Nephron progenitor cell (in vitro differentiated cells): ENCODE data around the gene BDH1.
"Not testable (repeated sequence)": the region's sequence is repeated elsewhere in the genome, so short reads cannot be mapped to it uniquely, and the experiment has no call there.

ENCODE experiments used
- DNase-seq: peaks from one replicate; pipeline ENCODE4 v3.0.0; 2021
- H3K27ac Mint-ChIP-seq: 2 replicates; pipeline ENCODE4 v1.8.0; 2021; ENCODE audit warnings: mild to moderate bottlenecking, moderate library complexity, mixed read lengths
- H3K27me3 Mint-ChIP-seq: 2 replicates; pipeline ENCODE4 v1.8.0; 2021; ENCODE audit warnings: mild to moderate bottlenecking, low read depth, mixed read lengths; ENCODE audit not compliant: poor library complexity
- H3K36me3 Mint-ChIP-seq: 2 replicates; pipeline ENCODE4 v1.8.0; 2021; ENCODE audit warnings: low read depth, mixed read lengths
- H3K4me1 Mint-ChIP-seq: 2 replicates; pipeline ENCODE4 v1.8.0; 2021; ENCODE audit warnings: mixed read lengths
- H3K4me3 Mint-ChIP-seq: 2 replicates; pipeline ENCODE4 v1.8.0; 2021; ENCODE audit warnings: mild to moderate bottlenecking, moderate library complexity, mixed read lengths
- H3K9me3 Mint-ChIP-seq: 2 replicates; pipeline ENCODE4 v1.8.0; 2021; ENCODE audit warnings: mild to moderate bottlenecking, moderate library complexity, mixed read lengths
- CTCF ChIP-seq: fragments of 200-600 bp; sonication (generic); IDR thresholded peaks from 2 replicates; pipeline ENCODE4 v1.5.0; 2021; ENCODE audit warnings: antibody characterized with exemption

BDH1 gene

GRCh38 chr3:197555281-197556261 lies at the start of gene BDH1:
Gene BDH1, minus strand, starts transcription at chr3:197555968. Its CDS starts 9,525 bp downstream, at chr3:197546443.
- DNase-seq = peak; percentile 66
- peaks cover 64% of the 10 kb centered on the region for H3K4me1 Mint-ChIP-seq

GRCh38 chr3:197603317-197603933 lies 47.7 kb upstream of the BDH1 start:
- peaks cover 28% of the 10 kb centered on the region for H3K4me1 Mint-ChIP-seq
- H3K9me3 Mint-ChIP-seq = peaks cover 27% of the 10 kb centered on the region
- no peak overlapping the region for H3K4me3 Mint-ChIP-seq
- DNase-seq = no peak
- H3K36me3 Mint-ChIP-seq = peaks cover 66% of the 10 kb centered on the region
- H3K27ac Mint-ChIP-seq = peak overlapping the region; percentile 80
- no peak for TF ChIP-seq CTCF
- no peaks in the 10 kb centered on the region for H3K27me3 Mint-ChIP-seq

More at GRCh38 chr3:197555281-197556261, at the start of gene BDH1:
- Mint-ChIP-seq H3K4me3 (peak within 1 kb of the TSS; percentile 83), H3K9me3 (peaks cover 12% of the 10 kb centered on the region), H3K27me3 (peaks cover 31% of the 10 kb centered on the region), H3K36me3 (peaks cover 16% of the 10 kb centered on the region), H3K27ac (peak within 1 kb of the TSS; percentile 34)
- no peak for TF ChIP-seq CTCF

GRCh38 chr3:197602351-197602750 lies 46.6 kb upstream of the BDH1 start:
- H3K27ac Mint-ChIP-seq, H3K4me3 Mint-ChIP-seq, DNase-seq, H3K27me3 Mint-ChIP-seq: not testable (repeated sequence)
- Mint-ChIP-seq H3K4me1 (peaks cover 30% of the 10 kb centered on the region), H3K9me3 (peaks cover 27% of the 10 kb centered on the region), H3K36me3 (peaks cover 56% of the 10 kb centered on the region)

- H3K9me3 Mint-ChIP-seq = peaks cover 27% of the 10 kb centered on the region
- not testable (repeated sequence) for H3K27me3 Mint-ChIP-seq, DNase-seq, H3K4me3 Mint-ChIP-seq
- peaks cover 47% of the 10 kb centered on the region for H3K36me3 Mint-ChIP-seq
- peak overlapping the region; percentile 77 for H3K27ac Mint-ChIP-seq
- H3K4me1 Mint-ChIP-seq = peaks cover 32% of the 10 kb centered on the region
These were observed 45.7 kb upstream of the BDH1 start for GRCh38 chr3:197601566-197601840.

GRCh38 chr3:197600796-197601565 lies 45.2 kb upstream of the BDH1 start:
- peaks cover 32% of the 10 kb centered on the region for H3K4me1 Mint-ChIP-seq
- H3K27me3 Mint-ChIP-seq = no peaks in the 10 kb centered on the region
- H3K27ac Mint-ChIP-seq = peak overlapping the region; percentile 77
- H3K4me3 Mint-ChIP-seq = no peak overlapping the region
- DNase-seq = no peak
- peaks cover 27% of the 10 kb centered on the region for H3K9me3 Mint-ChIP-seq
- no peak for TF ChIP-seq CTCF
- peaks cover 42% of the 10 kb centered on the region for H3K36me3 Mint-ChIP-seq

GRCh38 chr3:197599089-197599765 lies 43.5 kb upstream of the BDH1 start:
- TF ChIP-seq CTCF = peak; percentile 88
- no peaks in the 10 kb centered on the region for H3K27me3 Mint-ChIP-seq
- H3K4me3 Mint-ChIP-seq = peak overlapping the region; percentile 49
- H3K9me3 Mint-ChIP-seq = peaks cover 20% of the 10 kb centered on the region
- H3K27ac Mint-ChIP-seq = peak overlapping the region; percentile 39
- peaks cover 45% of the 10 kb centered on the region for H3K4me1 Mint-ChIP-seq
- H3K36me3 Mint-ChIP-seq = peaks cover 26% of the 10 kb centered on the region
- peak; percentile 82 for DNase-seq
